ENCODE data around the gene TBCD.
"Not testable (repeated sequence)": the region's sequence is repeated elsewhere in the genome, so short reads cannot be mapped to it uniquely, and the experiment has no call there.

The TBCD gene

DNA sequence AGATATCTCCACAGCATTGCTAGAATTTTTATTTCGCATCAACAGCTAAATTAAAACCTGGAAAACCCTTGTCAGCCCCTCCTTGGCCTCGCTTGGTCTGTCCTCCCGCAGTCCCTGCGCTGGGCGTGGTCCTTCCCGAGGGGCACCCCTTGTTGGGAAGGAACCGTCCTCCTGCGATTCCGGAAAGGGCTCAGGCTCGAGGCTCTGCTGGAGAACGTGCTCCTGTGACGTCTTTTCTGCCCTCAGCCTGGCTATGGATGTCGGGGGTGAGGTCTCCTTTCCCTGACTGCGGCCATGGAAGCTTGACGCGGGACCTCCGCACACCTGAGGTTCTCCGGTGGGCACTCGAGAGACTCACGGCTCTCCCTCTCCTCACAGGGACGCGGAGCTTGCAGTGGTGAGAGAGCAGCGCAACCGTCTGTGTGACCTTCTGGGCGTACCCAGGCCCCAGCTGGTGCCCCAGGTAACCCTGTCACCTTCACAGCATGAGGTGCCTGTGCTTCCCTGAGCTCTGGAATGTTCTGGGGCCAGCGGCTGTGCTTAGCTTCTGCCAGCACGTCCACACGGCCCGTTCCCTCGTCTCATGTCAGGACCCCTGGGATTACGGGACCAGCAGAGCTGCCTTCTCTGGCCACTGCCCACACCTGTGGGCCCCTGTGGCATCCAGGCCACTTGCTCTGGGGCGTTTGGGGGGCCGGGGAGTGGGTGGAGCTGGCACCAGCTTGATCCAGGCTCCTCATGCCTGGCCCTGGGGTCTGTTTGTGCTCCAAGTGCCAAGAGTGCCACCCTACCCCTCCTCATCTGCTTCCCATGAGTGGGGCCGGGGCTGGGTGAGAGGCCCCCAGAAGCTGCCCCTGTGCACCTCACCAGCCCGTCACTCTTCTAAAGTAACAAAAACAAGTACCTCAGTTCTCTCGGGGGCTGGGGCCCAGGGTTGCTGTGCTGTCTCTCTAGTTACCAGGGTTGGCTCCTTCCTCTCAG is 189.4 kb downstream of the TBCD start:
- DNase-seq, result no peak

DNA sequence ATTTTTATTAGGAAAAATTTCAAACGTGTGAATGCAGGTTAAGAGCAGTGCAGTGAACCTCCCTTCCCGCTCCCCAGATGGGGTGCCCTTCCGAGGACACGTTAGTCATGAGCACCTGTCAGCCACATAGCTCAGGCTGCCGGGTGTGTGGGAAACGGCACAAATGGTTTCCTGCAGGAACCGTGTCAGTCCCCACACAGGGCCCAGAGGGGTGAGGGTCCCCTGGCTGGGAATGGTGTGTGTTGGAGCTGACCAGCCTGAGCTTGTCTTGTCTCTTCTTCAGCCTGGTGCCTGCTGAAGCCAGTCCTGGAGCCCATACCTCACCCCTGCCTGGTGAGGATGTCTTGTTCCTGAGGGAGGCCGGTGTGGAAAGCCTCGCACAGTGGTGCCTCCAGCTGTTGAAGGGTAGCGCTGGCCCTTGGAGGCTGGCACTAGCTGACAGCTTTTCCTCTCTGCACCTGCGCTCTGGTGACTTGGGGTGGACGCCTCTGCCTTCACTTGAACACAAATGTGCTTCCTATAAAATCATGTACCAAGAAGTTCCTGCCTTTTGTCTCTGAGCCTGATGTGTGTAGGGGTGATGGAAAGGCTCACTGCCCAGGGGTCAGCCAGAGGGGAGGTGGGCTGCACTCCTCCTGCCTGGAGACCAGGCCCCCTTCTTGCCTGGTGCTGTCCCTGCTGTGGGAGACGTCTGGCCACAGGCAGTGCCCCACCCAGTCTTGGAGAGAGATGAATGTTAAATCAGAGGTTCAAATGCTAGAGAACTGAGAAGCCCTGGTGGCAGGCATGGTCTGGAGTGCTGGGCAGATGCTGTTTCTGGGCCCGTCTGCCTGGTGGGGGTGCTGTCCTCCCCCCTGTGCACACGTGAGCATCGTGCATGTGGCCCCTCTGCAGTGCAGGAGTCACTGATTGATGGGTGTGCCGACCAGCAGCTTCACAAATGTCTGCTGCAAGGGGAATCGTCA is 190.6 kb downstream of the TBCD start:
- DNase-seq, result no peak

DNA sequence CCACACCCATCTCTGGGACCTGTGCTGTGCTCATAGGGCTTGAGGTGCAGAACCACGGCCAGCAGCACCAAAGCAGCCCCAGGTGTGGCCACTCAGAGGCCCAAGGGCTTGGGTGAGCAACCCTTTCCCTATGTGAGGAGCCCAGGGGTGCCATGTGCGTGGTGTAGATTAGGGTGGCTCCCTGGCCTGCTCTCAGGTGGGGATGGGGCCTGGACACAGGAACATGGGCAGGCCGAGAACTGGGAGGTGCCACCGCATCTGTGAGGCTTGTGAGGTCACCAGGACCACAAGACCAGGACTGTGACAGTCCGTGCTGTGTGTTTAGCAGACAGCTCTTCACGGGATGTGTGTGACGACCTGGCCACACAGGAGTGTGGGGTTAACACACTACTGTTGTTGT is 191.5 kb downstream of the TBCD start:
- no peak for DNase-seq

DNA sequence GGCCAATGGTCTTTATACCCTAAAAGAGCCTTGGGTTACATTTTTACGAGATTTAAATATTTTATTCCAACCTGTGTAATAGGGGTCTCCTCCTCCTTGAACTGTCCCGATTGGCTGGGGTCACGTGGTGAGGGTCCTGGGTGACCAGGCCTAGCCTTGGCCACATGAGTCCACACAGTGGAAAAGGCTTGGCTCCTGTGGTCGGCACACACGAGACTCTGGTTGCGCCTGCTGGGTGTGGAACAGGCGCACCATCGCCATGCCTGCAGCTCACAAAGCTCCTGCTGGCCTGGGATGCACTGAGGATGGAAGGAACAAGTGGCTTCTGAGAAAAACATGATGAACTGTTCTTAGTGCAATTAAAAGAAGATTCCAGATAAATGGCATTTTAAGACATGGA is 191.9 kb downstream of the TBCD start:
- DNase-seq, result no peak

DNA sequence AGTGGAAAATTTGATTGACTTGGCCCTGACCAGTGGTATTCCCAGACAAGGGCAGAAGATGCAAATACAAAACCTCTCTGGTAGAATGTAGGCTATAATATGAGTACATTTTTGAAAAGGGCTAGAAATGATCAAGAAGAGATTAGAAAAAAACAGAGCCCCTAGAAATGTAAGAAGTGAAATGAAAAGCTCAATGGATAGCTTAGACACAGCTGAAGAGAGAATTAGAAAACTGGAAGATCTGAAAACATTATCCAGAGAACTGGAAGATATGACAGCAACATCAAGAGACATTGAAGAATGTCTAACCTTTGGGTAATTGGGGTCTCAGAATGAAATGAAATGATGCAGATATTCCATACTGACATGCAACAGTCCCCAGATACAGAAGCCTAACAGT is 193.1 kb downstream of the TBCD start:
- DNase-seq, result no peak

DNA sequence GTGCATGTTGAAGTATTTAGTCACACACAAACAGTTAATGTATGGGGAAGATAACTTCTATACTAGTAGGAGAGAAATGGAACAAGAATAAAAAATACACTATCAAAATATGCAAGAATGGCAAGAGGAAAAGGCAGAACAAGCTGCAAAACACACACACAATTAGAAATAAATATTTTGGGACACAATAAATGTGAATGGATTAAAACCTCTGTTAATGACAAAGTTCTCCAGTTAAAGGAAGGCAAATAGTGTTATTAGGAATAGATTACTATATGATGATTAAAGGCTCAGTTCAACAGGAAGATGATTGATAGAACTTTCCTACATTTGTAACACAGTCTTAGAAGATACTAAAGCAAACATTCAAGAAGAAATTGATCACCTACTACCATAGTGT is 194.2 kb downstream of the TBCD start:
- DNase-seq, result no peak

DNA sequence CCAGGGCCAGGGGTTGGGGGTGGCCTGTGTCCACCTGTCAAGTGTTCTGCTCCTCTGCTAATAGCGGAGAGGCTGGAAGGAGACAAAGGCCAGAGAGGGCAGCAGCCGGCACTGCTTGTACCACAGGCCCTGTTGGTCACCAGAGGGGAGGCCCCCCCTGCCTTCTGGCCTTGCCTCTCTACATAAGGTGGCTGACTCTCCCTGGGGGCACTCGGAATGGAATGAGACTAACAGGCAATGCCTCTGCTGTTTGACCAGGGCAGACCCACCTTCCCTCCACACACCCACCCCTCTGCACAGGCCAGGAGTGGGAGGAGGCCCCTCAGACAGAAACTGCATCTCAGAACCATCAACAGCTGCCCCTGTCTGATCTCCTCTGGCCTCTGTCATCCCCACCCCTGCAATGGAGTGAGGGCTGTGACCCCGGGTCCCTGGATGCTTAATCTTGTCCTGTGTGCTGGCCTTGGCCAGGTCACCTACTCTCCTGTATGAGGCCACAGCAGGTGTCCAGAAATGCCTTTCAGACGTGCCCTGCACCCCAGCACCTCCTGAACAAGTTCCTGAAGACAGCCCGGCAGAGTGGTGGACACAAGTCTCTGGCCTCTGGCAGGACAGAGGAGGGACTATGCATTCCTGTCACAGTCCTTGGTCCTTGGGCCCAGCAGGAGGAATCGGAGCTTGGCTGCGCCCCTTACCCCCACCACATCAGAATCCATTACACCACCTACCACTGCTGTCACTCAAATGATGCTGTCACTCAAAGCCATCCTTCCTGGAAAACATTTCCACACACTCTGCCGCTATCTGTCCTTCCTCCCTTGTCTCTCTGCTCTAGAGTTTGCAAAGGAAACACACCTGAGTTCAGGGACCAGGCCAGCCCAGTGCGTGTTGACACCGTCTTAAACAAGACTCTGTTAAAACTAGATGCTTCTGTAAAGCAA is 195.5 kb downstream of the TBCD start:
- DNase-seq, result no peak

DNA sequence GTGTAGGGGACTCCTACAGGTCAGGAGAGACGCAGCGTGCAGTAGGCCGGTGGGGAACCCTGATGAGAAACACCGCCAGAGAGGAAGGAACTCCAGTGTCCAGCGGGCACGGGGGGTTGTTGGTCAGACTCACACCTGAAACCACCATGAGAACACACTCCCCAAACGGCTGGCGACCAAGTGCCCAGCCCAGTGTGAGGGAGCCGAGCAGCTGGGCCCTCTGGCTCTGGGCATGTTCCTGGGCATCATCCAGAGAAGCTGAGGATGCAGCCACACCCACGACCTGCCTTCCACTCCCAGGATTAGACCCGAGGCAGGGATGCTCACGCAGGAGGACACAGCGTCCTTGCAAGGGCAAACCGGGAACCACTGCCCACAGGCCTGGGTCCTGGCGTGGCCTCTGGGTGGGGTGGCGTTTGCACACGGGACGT is 196.2 kb downstream of the TBCD start:
- no peak for DNase-seq

DNA sequence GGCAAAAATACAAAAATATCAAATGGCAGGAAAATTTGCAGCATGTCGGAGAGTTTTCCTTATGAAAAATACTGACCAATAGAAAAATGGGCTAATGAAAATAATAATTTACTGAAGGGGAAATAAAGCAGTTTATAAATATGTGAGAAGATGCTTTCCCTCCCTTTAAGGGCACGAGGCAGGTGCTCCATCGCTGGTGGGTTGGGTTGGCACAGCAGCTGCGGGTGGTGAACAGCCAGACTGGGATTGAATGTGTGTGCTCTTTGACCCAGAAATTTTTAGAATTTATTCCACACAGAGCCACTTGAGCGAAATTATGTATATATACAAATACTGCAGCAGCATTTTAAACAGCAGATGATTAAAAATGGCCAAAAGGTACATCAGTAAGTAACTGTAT is 197.1 kb downstream of the TBCD start:
- no peak for DNase-seq

DNA sequence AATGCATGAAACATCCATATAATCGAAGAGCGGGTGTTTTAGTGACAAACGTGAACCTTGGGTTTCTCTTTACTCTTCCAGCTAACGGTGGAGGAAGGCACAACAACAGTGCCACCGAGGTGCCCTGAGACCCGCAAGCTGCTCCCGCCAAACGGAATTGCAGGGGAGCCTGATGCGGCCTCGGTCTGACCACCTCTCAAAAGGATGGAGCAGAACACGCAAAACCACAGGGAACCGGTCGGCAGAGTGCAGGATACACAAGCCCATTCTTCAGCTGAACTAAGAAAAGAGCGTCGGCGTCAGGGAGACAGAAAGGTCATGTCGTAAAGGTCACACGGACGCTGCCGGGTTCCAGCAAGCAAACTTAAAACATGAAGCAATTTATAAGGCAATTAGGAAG is 197.5 kb downstream of the TBCD start:
- no peak for DNase-seq

DNA sequence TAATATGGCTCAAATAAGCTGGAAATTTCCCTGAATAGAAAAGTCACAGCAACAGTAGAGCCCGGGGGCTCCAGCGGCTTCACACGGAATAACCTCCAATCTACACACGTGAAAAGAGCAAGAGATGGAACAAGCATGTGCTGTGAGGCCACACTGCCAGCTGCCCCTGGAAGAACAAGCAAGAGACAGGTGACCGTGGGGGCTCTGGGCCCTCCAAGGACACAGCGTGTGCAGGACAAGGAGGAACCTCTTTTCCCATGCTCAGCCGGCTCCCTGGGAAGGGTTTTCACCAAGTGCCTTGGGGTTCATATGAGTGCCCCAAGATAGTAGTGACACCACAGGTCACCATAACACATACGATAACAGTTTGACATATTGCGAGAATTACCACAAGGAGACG is 198.1 kb downstream of the TBCD start:
- no peak for DNase-seq

DNA sequence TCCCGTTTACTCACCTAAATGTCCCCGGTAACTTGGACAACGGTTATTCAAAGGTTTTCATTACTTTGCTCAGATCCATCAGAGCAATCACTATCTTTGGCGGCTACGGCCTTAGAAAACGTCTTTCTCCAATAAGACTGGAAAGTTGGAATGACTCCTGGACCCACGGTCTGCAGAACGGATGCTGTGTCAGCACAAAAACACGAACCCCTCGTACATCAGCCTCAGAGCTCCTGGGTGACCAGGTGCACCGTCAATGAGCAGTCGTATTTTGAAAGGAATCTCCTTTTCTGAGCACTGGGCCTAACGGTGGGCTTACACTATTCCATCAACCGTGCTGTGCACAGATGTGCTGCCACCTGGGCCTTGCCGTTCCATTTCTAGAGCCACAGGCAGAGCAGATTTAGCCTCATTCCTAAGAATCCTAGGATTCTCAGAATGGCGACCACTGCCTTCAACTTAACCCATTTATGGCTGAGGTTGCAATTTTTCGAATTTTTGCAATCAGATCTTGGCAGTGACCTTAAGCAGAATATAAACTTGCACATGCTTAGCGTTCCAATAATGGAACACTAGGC is 198.7 kb downstream of the TBCD start:
- no peak for DNase-seq

DNA sequence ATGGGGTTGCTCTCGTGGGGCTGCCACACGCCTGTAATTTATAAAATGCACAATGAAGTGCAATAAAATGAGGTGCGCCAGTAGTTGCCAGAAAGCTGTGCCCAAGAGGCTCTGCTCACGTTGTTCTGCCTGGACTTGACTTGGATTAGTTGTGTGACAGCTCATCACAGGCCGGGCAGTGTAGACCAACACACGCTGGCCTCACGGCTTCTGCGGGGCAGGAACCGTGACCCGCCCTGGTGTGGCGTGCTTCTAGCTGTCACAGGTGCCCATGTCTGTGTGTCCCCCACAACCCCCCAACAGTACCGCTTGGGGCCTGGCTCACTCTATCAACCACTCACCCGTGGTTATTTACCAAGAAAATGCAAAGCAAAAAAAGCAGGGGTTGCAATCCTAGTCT is 200.2 kb downstream of the TBCD start:
- no peak for DNase-seq

DNA sequence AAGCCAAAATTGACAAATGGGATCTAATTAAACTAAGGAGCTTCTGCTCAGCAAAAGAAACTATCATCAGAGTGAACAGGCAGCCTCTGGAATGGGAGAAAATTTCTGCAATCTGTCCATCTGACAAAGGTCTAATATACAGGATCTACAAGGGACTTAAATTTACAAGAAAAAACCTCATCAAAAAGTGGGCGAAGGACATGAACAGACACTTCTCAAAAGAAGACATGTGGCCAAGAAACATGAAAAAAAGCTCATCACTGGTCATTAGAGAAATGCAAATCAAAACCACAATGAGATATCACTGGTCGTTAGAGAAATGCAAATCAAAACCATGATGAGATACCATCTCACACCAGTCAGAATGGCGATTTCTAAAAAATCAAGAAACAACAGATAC is 203.2 kb downstream of the TBCD start:
- not testable (repeated sequence) for DNase-seq

DNA sequence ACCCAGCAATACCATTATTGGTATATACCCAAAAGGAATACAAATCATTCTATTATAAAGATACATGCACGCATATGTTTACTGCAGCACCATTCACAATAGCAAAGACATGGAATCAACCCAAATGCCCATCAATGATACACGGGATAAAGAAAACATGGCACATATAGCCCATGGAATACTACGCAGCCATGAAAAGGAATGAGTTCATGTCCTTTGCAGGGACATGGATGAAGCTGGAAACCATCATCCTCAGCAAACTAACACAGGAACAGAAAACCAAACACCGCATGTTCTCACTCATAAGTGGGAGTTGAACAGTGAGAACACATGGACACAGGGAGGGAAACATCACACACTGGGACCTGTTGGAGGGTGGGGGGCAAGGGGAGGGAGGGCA is 203.8 kb downstream of the TBCD start:
- not testable (repeated sequence) for DNase-seq

DNA sequence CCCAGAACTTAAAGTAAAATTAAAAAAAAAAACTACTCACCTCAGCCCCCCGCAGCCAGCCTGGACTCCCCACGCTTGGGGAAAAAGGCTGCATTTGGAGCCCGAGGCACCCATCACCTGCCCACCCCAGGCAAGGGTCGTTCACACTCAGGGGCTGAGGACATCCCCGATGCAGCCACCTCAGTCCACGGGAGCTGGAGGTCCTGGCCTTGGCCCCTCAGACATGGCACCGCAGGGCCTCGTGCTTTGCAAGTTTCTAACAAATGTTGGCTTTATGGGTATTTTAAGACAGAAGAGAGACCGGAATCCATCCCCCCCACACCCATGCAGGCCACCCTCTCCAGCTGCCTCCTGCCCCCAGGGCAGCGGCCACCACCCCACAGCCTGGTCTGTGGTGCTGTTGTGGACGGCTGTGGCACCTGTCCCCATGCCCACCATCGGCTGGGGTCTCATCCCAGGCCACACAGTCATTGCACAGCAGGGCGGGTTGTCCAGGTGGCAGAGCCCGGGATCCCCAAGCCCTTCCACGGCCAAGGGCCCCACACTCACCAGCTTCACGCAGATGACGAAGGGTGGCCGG is 204.4 kb downstream of the TBCD start:
- DNase-seq, result no peak

DNA sequence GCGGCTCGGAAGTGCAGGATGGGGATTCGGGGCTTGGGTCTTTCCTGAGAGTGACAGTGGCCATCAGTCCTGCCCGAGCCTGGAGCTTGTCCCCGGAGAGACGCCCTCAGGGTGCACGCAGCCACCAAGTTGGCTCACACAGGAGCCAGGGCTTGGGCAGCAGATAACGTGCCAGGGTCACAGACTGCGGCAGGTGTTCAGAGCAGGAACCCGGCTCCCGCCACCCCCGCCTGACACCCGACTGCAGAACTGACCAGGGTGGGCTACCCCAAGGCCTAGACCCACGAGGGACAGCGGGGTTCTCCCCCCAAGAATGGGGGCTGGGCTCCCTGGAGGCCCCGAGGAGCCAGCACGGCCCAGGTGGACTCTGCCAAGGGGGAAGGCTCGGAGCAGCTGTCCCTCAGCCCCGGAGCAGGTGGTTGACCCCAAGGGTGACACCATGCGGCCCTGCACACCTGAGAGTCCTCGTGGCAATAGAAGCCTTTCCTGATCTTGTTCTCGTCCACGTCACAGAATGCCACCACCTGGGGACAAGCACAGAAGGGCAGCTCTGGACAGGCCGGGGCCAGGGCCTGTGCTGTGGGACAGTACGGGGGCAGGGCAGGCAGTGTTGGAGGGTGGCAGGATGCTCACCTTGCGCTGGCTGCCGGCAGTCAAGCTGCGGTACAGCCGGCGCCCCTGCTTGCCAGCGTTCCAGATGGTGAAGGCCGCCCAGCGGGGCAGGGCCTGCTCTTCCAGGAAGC is 205.0 kb downstream of the TBCD start:
- no peak for DNase-seq

DNA sequence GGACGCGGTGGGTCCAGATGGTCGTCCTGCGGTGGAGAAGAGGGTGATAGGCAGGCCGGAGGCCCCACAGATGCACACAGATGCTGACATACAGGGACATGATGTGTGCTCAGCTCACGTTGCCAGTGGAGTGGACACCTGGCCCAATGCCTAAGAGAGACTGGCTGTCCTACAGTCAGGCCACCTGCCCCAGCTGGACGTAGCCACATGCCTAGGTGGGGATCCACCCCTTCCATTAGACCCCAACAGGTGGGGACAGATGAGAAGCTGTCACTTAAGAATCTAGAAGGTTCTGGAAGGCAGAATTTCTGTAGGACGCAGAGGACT is 205.6 kb downstream of the TBCD start:
- DNase-seq, result no peak

DNA sequence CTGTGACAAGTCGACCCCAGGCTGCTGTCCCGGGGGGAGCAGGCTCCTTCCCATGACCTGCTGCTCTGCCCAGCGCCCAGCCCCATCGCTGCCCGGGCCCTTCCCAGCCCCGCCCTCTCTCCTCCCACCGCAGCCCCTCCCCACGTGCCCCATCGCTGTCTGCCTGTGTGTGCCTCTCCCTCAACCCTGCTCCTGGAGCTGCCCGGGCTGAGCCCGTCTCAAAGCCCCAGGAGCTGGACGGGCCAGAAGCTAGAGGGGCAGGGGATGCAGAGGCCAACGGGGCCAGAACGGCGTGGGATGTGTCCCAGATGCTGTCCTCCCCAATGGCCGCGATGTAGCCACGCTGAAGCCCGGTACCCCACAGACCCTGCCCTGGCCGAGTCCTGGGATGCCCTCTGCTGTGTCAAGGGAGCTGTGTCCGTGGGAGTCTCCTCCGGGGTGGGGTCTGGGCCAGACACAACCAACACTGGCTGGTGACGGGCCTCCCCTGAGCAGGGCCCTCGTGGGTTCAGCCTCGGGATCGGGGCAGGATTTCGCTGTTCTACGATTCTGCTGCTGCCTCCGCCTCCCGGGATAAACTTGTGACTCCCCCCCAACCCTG is 206.2 kb downstream of the TBCD start:
- DNase-seq, result no peak

DNA sequence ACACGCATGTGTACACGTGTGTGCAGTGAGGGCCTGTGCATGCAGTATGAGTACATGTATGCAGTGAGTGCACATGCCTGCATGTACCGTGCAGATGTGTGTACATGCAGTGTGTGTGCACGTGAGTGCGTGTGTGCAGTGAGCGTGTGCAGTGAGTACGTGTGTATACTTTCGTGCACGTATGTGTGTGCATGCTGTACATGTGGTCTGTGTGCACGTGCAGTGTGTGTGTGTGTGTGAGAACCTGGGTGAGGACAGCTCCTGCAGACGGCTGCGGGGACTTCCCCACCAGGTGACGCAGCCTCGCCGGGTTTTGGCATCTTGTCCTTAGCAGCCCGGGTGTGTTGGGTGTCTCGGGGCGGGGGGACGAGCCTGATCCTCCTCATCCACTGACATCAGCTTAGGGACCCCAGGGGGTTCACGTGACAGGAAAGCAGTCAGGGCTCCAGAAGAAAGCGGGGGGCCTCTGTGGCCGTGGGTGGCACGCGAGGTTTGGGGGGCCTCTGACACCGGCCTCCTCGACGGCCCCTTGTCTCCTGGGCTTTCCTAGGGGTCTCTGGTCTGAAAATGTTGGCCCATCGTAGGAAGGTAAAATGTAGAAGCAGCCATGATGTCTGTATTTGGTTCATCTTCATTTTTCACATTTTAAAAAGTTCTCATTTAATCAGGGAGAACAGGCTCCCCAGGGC is 207.5 kb downstream of the TBCD start:
- DNase-seq, result no peak
